Daoy (cell line): ENCODE data around the gene TSHZ2. TPM values are rescaled to one million over a fixed set of nuclear protein-coding genes. Genes with fewer than 3 reads are reported as not detected.
"Not testable (repeated sequence)": the region's sequence is repeated elsewhere in the genome, so short reads cannot be mapped to it uniquely, and the experiment has no call there.

Experiments
- DNase-seq: peaks from one replicate; pipeline ENCODE4 v3.0.0-alpha.2; 2015; ENCODE audit warnings: low read depth
- total RNA-seq: library from RNA; depleted of rRNA; stranded (reverse); fragments of >200 nt; shearing (Covaris generic); gene quantifications from 2 replicates; pipeline ENCODE4 v1.2.3, GENCODE V29; 2014

Gene TSHZ2
- total RNA-seq, 1 experiment from 2014 or later, result 0.57 TPM

GRCh38 chr20:53342429-53342828 is 370.3 kb downstream of the TSHZ2 start:
- no peak for DNase-seq

GRCh38 chr20:53343448-53343847 is 371.3 kb downstream of the TSHZ2 start:
- DNase-seq, result no peak

GRCh38 chr20:53344891-53345290 is 372.7 kb downstream of the TSHZ2 start:
- DNase-seq, result no peak

- no peak for DNase-seq
Measured at GRCh38 chr20:53345536-53346334, 373.6 kb downstream of the TSHZ2 start.

GRCh38 chr20:53346335-53346648 is 374.1 kb downstream of the TSHZ2 start:
- DNase-seq, result no peak

GRCh38 chr20:53349730-53350129 is 377.6 kb downstream of the TSHZ2 start:
- no peak for DNase-seq

GRCh38 chr20:53352727-53353440 is 380.7 kb downstream of the TSHZ2 start:
- DNase-seq, result no peak

GRCh38 chr20:53354314-53354713 is 382.2 kb downstream of the TSHZ2 start:
- no peak for DNase-seq

GRCh38 chr20:53355790-53356189 is 383.6 kb downstream of the TSHZ2 start:
- DNase-seq, result no peak

- no peak for DNase-seq
Measured at GRCh38 chr20:53359425-53359824, 387.3 kb downstream of the TSHZ2 start.

GRCh38 chr20:53360852-53361251 is 388.7 kb downstream of the TSHZ2 start:
- DNase-seq, result no peak

GRCh38 chr20:53362736-53363135 is 390.6 kb downstream of the TSHZ2 start:
- no peak for DNase-seq

- no peak for DNase-seq
Measured at GRCh38 chr20:53364646-53365045, 392.5 kb downstream of the TSHZ2 start.

GRCh38 chr20:53365076-53365475 is 392.9 kb downstream of the TSHZ2 start:
- no peak for DNase-seq

- DNase-seq, result no peak
Measured at GRCh38 chr20:53365539-53366075, 393.4 kb downstream of the TSHZ2 start.

- DNase-seq, result not testable (repeated sequence)
Measured at GRCh38 chr20:53366928-53367327, 394.8 kb downstream of the TSHZ2 start.

- DNase-seq, result no peak
Measured at GRCh38 chr20:53369871-53370270, 397.7 kb downstream of the TSHZ2 start.

GRCh38 chr20:53370345-53370961 is 398.3 kb downstream of the TSHZ2 start:
- DNase-seq, result no peak

GRCh38 chr20:53371216-53371615 is 399.1 kb downstream of the TSHZ2 start:
- no peak for DNase-seq

GRCh38 chr20:53376021-53376420 is 403.9 kb downstream of the TSHZ2 start:
- no peak for DNase-seq

GRCh38 chr20:53379014-53379832 is 407.1 kb downstream of the TSHZ2 start:
- DNase-seq, result no peak

- DNase-seq, result no peak
Measured at GRCh38 chr20:53379833-53380120, 407.6 kb downstream of the TSHZ2 start.
